ENCODE measurements around the gene PDE7B. TPM values are rescaled to one million over a fixed set of nuclear protein-coding genes. Genes with fewer than 3 reads are reported as not detected.

Gene PDE7B
- total RNA-seq, 4 donors from 2014 or later, result 3.4 to 15.4 (median 9.3) TPM

DNA sequence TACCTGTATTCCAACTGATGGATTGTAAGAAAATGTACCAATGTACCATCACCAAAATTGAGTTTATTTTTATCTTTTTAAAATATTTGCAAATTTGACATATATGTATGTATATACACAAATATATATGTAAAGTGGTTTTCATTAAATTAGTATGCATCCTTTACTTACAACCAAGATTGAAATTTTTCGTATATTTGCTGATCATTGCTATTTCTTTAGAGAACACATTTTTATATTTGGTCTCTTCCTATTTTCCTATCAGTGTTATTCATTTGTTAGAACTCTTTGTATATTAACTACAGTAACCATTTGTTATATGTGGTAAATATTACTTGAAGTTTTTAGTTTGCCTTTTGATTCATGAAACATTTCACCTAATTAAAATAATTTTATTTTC lies 324.4 kb downstream of the PDE7B start:
- Histone ChIP-seq H3K4me3 (no peak overlapping the region), H3K36me3 (peaks cover 0 to 29% (median 7%) of the 10 kb centered on the region in 4 donors), H3K27ac (replicated peaks in 1 of 4) (no peak overlapping the region), H3K4me1 (peaks cover 15 to 22% (median 21%) of the 10 kb centered on the region in 4 donors), H3K9me3 (no peaks in the 10 kb centered on the region), H3K27me3 (no peaks in the 10 kb centered on the region)
- no peak for DNase-seq (ENCODE audit: extremely low spot score)
- TF ChIP-seq POLR2AphosphoS5 (IDR thresholded peaks at IDR 0.05) (no peak), POLR2A (IDR thresholded peaks at IDR 0.05; ENCODE audit: low read depth) (no peak)
- WGBS, result 94% methylated on average over 1 of the region's 1 CpG
- intact Hi-C loops (cut with DNase I), result no loop called here

DNA sequence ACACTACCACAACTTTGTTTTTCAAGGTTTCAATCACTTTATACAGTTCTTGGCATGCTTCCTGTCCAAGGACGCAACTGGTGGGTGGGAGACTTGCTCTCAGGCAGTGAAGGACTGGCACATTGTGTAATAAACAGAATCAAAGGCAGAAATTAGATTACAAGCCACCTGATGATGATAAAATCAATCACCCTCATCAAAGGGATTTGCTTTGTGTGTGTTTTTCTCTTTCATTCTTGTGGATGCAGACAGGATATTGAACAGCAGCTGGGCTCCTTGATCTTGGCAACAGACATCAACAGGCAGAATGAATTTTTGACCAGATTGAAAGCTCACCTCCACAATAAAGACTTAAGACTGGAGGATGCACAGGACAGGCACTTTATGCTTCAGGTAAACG lies 327.2 kb downstream of the PDE7B start:
- intact Hi-C loops (cut with DNase I), result no loop called here
- WGBS, result 84% methylated on average over 2 of the region's 2 CpGs
- peaks cover 14 to 27% (median 21%) of the 10 kb centered on the region in 4 donors for H3K4me1 ChIP-seq

DNA sequence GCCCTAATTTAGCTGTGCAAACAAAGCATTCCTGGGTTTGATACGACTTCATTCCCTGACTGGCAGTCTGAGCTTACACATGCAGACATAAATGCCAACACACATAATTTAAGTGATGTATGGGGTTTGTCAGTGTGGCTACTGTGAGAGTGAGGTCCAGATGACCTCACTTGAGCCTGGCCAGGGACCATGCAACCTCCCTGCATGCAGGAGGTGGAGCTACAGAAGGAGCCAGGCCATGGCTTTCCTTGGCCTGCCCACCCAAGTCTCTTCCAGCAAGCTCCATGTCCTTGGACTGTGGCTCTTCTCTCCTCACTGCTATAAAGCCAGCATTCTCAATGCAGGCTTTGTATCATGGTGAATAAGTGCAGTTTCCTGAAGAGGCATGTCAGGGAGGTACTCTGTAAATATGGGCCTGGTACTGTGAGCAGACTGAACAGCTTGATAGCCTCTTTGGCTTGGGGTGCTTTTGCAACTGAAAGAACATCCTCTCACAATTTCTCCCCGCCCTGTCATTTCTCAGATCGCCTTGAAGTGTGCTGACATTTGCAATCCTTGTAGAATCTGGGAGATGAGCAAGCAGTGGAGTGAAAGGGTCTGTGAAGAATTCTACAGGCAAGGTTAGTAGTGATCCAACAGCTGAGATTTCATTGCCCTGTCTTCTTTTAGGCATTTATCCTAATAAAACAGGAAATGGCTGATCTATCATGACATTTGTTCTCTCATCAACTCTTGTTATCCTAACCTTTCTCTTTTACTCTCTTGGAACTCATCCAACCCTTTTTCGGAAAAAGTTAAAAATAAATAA lies 329.4 kb downstream of the PDE7B start:
- no peak for DNase-seq (ENCODE audit: extremely low spot score)
- no peak overlapping the region for H3K4me3 ChIP-seq
- peaks cover 8 to 15% (median 11%) of the 10 kb centered on the region in 4 donors for H3K4me1 ChIP-seq
- H3K9me3 ChIP-seq, result no peaks in the 10 kb centered on the region
- 73% methylated on average over 3 of the region's 4 CpGs for WGBS
- peaks cover 0 to 20% (median 7%) of the 10 kb centered on the region in 4 donors for H3K36me3 ChIP-seq
- intact Hi-C loops (cut with DNase I), result no loop called here
- no peak overlapping the region for H3K27ac ChIP-seq (replicated peaks in 1 of 4)
- TF ChIP-seq POLR2AphosphoS5 (IDR thresholded peaks at IDR 0.05), result no peak
- TF ChIP-seq EP300 (IDR thresholded peaks at IDR 0.05), result no peak
- TF ChIP-seq POLR2A (IDR thresholded peaks at IDR 0.05; ENCODE audit: low read depth), result no peak
- TF ChIP-seq, protein P1, sequence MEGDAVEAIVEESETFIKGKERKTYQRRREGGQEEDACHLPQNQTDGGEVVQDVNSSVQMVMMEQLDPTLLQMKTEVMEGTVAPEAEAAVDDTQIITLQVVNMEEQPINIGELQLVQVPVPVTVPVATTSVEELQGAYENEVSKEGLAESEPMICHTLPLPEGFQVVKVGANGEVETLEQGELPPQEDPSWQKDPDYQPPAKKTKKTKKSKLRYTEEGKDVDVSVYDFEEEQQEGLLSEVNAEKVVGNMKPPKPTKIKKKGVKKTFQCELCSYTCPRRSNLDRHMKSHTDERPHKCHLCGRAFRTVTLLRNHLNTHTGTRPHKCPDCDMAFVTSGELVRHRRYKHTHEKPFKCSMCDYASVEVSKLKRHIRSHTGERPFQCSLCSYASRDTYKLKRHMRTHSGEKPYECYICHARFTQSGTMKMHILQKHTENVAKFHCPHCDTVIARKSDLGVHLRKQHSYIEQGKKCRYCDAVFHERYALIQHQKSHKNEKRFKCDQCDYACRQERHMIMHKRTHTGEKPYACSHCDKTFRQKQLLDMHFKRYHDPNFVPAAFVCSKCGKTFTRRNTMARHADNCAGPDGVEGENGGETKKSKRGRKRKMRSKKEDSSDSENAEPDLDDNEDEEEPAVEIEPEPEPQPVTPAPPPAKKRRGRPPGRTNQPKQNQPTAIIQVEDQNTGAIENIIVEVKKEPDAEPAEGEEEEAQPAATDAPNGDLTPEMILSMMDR (IDR thresholded peaks at IDR 0.05), result no peak
- no peaks in the 10 kb centered on the region for H3K27me3 ChIP-seq

More for the DNA sequence above, 327.2 kb downstream of the PDE7B start:
- no peaks in the 10 kb centered on the region for H3K9me3 ChIP-seq
- no peak overlapping the region for H3K27ac ChIP-seq (replicated peaks in 1 of 4)
- H3K36me3 ChIP-seq, result peaks cover 0 to 29% (median 7%) of the 10 kb centered on the region in 4 donors
- no peaks in the 10 kb centered on the region for H3K27me3 ChIP-seq
- no peak overlapping the region for H3K4me3 ChIP-seq
- DNase-seq (ENCODE audit: extremely low spot score), result no peak
- no peak for TF ChIP-seq POLR2AphosphoS5 (IDR thresholded peaks at IDR 0.05)
- TF ChIP-seq EP300 (IDR thresholded peaks at IDR 0.05), result no peak
- TF ChIP-seq, protein P1 (IDR thresholded peaks at IDR 0.05), result no peak
- no peak for TF ChIP-seq POLR2A (IDR thresholded peaks at IDR 0.05; ENCODE audit: low read depth)

DNA sequence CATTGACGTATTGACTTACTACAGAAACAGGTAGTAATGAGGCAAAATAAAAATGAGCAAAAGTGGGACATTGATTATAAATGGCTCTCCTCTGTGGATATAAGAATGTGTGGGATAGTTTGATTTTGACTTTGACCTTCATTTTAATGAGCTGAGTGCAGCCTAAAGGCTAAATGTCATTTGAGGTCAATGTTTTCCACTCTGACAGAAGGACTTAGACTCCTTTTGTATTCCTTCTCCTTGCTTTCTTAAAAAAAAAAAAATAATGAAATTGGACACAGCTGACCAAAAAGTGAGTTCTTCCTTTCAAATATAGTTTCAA lies 330.0 kb downstream of the PDE7B start:
- peaks cover 8 to 15% (median 11%) of the 10 kb centered on the region in 4 donors for H3K4me1 ChIP-seq
- no peaks in the 10 kb centered on the region for H3K27me3 ChIP-seq
- no peak for DNase-seq (ENCODE audit: extremely low spot score)
- H3K4me3 ChIP-seq, result no peak overlapping the region
- TF ChIP-seq POLR2AphosphoS5 (IDR thresholded peaks at IDR 0.05) (no peak), EP300 (IDR thresholded peaks at IDR 0.05) (no peak), POLR2A (IDR thresholded peaks at IDR 0.05; ENCODE audit: low read depth) (no peak)
- TF ChIP-seq, protein P1 (IDR thresholded peaks at IDR 0.05), result no peak
- peaks cover 0 to 20% (median 7%) of the 10 kb centered on the region in 4 donors for H3K36me3 ChIP-seq
- WGBS, result 65% methylated on average over 1 of the region's 1 CpG
- no peak overlapping the region for H3K27ac ChIP-seq (replicated peaks in 1 of 4)
- no peaks in the 10 kb centered on the region for H3K9me3 ChIP-seq
- intact Hi-C loops (cut with DNase I), result no loop called here

DNA sequence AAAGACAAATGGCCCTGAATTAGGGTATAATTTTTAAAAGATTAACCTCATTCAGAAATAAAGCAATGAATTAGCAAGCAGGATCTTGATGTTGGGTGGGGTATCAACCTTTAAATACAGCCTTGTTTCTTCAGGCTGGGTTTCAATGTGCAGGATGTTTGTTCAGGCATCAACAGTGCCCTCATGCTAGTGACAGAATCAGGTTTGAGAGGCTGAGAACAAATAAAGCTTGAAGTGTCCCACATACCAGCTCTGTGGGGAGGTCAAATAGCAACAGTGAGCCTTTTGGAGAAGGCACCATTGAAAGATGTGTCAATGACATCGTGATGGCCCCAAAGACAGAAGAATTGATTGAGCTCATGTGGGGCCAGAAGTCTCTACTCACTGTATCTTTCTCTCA lies 330.4 kb downstream of the PDE7B start:
- H3K36me3 ChIP-seq, result peaks cover 0 to 20% (median 8%) of the 10 kb centered on the region in 4 donors
- no peak for DNase-seq (ENCODE audit: extremely low spot score)
- TF ChIP-seq EP300 (IDR thresholded peaks at IDR 0.05) (no peak), POLR2A (IDR thresholded peaks at IDR 0.05; ENCODE audit: low read depth) (no peak), POLR2AphosphoS5 (IDR thresholded peaks at IDR 0.05) (no peak)
- TF ChIP-seq, protein P1 (IDR thresholded peaks at IDR 0.05), result no peak
- intact Hi-C loops (cut with DNase I), result no loop called here
- 71% methylated on average over 1 of the region's 1 CpG for WGBS
- no peak overlapping the region for H3K4me3 ChIP-seq
- H3K9me3 ChIP-seq, result no peaks in the 10 kb centered on the region
- no peaks in the 10 kb centered on the region for H3K27me3 ChIP-seq
- no peak overlapping the region for H3K27ac ChIP-seq (replicated peaks in 1 of 4)
- peaks cover 8 to 15% (median 11%) of the 10 kb centered on the region in 4 donors for H3K4me1 ChIP-seq
